A549 (cell line): Measurements from ENCODE around the gene TMEM106C.

Experiments
- CTCF ChIP-seq: fragments of >200 bp; sonication (Bioruptor Twin); formaldehyde crosslinking; IDR thresholded peaks from 3 replicates; pipeline ENCODE4 v1.5.1; 2016
- EHF ChIP-seq: fragments of 250-450 bp; sonication (Bioruptor Pico); IDR thresholded peaks from 2 replicates; pipeline ENCODE4 v1.5.0; 2020; ENCODE audit warnings: mild to moderate bottlenecking
- EHMT2 ChIP-seq: fragments of 200-600 bp; sonication (generic); IDR thresholded peaks from 2 replicates; pipeline ENCODE4 v1.6.1; 2016; ENCODE audit warnings: antibody characterized with exemption, low read depth, mild to moderate bottlenecking, moderate library complexity
- HMGXB4 ChIP-seq: fragments of 250-450 bp; sonication (Bioruptor Pico); IDR thresholded peaks from 2 replicates; pipeline ENCODE4 v1.5.0; 2021; ENCODE audit warnings: mild to moderate bottlenecking, moderate library complexity, borderline replicate concordance
- JUN ChIP-seq, 2 experiments: fragments of >200 bp; sonication (Bioruptor Twin); formaldehyde crosslinking; IDR thresholded peaks; 2 replicates in 1 of 2; 3 replicates in 1 of 2; pipeline ENCODE4 v1.6.1; 2016 to 2017
- MAX ChIP-seq: IDR thresholded peaks from 2 replicates; pipeline ENCODE4 v1.6.1; 2012
- NPAS2 ChIP-seq: fragments of 250-450 bp; sonication (Bioruptor Pico); IDR thresholded peaks from 2 replicates; pipeline ENCODE4 v1.8.0; 2022; ENCODE audit warnings: mild to moderate bottlenecking, moderate library complexity, borderline replicate concordance
- POLR2A ChIP-seq: IDR thresholded peaks from 2 replicates; pipeline ENCODE4 v1.6.1; 2012; ENCODE audit warnings: mild to moderate bottlenecking, low read length
- USF2 ChIP-seq: fragments of 450-650 bp; IDR thresholded peaks from 2 replicates; pipeline ENCODE4 v1.6.1; 2014; ENCODE audit warnings: antibody characterized with exemption

GRCh38 chr12:48002414-48002730 lies 39.0 kb downstream of the TMEM106C start:
- TF ChIP-seq HMGXB4 (CRISPR knock-in tag) (no peak), CTCF (no peak), POLR2A (no peak), JUN (IDR thresholded peaks at IDR 0.05) (no peak), EHMT2 (no peak), NPAS2 (no peak), MAX (no peak), USF2 (no peak), EHF (no peak)
